NCI-H1092 treated with DMSO at 0.1 percent for 48 hours (cell line): ENCODE data around the gene LYAR.

Experiments
- DNase-seq: peaks from one replicate; lab custom pipeline; 2025; lab: John Stamatoyannopoulos, UW

LYAR gene

GRCh38 chr4:4315461-4316149, 25.7 kb upstream of the LYAR start:
- no peak for DNase-seq

DNA sequence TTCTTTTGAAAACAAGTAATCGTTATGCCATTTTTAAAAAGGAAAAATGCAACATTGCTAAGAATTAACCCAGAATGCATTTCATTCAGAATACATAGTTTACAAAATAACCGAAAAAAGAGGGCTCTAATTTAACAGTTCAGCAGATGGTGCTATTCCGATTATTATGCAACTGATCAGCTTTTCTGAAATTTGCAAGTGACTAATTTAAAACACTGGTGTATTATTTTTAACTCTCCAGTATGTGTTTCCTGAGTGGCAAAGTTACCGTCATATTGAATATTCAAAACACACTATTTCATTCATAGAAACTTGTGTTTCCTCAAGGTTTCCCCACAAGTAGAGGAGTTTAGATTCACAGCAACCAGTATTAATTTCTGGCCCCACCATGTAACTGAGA, 21.2 kb upstream of the LYAR start:
- no peak for DNase-seq

DNA sequence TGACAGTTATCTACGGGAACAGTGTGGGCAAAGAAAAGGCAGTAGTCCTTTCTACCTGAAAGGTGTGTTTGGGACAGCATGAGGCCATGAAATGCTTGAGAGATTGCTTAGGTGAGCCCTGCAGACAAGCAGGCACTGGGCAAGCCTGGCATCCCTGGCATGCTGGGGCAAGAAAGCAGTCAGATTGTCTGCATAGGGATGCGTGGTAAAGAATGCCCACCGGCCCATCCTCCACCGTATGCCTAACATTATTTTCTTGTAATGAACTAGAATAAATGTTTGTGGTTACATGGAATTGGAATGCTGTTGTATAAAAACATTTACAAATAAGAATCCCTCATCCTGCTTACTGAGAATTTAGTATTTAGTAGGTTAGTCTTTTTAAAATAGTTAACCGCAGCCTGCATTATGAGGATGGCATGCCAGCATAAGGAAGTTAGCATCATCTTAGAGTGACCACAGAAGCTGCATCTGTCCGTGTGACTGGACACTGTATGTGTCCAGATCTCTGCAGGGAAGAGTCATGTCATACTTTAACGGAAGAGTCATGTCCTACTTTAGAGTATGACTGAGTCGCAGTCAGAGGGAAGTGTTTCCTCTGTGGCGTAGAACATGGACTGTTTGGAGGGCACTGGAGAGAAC, 19.0 kb upstream of the LYAR start:
- no peak for DNase-seq

DNA sequence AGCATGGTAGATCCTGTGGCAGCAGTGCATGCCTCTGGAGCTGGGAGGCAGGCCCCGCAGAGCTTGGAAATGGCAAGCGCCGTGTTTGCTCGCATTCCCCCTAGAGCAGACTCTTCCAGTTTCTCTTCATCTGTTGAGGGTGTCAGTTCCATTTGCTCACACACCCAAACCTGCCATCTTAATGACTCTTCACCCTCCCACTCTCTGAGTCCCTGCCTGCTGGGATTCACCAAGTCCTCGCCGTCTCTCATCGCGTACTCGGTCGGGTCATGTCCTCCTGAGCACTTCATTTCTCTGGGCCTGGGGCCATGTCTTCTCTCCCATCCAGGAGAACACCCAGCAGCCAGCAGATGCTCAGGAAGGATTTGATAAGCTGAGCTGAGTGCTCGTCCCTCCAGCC, 17.0 kb upstream of the LYAR start:
- no peak for DNase-seq

- no peak for DNase-seq
These were observed 12.5 kb upstream of the LYAR start for GRCh38 chr4:4302416-4302815.

DNA sequence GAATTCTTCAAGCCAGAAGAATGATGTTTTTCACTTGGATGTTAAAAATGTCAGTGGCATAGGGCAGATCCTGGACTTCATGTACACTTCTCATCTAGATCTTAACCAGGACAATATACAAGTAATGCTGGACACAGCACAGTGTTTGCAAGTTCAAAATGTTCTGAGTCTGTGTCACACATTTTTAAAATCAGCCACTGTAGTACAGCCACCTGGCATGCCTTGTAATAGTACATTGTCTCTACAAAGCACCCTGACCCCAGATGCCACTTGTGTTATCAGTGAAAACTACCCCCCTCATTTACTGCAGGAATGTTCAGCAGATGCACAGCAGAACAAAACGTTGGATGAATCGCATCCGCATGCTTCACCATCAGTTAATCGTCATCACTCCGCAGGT, 12.0 kb upstream of the LYAR start:
- DNase-seq, result no peak

- DNase-seq, result no peak
These were observed 9.1 kb upstream of the LYAR start for GRCh38 chr4:4299006-4299405.

DNA sequence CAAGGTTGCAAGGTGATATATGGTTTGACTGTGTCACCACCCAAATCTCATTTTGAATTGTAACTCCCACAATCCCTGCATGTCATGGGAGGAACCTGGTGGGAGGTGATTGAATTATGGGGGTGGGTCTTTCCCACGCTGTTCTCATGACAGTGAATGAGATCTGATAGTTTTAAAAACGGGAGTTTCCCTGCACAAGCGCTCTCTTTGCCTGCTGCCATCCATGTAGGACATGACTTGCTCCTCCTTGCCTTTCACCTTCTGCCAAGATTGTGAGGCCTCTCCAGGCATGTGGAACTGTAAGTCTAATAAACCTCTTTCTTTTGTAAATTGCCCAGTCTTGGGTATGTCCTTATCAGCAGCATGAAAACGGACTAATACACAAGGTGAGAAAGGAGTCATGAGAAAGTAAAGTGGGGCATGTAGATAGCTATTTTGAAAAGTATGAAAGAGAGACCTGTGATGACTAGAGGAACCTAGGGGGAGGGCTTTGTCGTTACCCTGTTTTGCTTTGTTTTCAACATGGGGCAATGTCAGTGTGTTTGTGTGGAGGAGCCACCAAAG, 6.4 kb upstream of the LYAR start:
- DNase-seq, result no peak

DNA sequence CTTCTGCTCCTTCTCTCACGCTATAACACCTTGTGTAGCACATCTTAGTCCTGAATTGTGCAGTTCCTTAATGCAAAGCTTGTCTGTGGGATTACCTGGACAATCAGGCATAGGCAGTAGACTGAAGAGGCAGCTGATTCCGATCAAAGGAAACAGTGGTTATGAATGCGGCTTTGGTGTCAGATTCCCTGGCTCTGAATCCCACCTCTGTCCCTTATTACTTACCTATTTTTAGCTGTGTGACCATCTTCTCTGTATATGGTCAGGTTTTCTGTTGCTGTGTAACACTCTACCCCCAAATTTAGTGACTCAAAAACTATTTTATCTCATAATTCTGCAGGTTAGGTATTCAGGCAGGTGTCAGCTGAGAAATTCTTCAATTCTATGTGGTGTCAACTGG, 3.3 kb upstream of the LYAR start:
- DNase-seq, result no peak

DNA sequence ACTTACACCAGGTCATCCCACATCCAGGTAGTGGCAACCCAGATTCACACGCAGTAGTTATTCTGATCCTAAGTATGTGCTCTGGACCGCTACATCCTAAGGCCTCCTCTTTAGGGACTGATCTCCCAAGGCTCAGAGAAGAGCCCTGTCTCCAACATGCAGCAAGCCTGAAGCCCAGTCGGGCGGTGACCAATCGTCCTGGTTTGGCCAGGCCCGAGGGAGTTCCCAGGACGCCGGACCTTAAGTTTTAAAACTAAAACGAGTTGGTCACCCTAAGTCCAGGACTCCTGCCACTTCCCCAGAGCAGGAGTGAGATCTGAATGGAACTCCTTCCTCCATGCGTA, 385 bp downstream of the LYAR start:
- DNase-seq, result no peak

- no peak for DNase-seq
These were observed 899 bp downstream of the LYAR start for GRCh38 chr4:4289055-4289454.

GRCh38 chr4:4288098-4288497, 1.9 kb downstream of the LYAR start:
- DNase-seq, result no peak

DNA sequence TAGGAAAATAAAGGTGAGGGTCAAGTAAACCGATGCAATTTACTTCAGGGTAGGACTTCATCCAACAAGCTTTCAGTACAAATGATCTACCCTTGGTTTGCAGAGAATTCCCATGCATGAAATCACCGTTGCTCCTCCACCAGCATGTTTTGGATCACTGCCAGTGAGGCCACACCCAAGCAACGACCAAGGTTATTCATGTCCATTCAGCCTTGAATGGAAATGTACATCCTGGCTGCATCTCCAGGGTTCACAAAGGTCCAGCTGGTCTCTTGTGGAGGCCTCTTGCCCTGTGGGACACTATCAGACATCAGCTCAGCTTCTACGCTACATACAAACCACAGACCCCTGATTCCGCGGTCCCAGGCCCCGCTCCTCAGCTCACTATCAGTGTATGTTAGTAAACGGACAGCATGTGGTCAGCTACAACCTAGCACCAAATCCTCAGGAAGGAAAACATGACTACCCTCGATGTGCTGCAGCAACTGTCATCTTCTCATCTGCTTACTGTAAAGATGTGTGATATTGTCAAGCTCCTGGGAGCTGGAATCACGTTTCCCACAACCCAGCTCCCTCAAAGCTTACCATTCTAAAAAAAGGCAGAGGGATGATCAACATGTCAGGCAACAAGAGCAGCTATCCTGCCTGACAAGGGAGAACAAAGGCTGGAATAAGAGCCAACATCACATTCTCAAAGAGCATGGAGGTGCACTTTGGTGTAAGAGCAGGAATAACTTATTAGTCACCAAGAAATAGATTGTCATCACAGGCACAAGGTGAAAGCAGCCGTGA, 4.9 kb downstream of the LYAR start:
- DNase-seq, result no peak

- no peak for DNase-seq
These were observed 8.2 kb downstream of the LYAR start for GRCh38 chr4:4281787-4282186.

DNA sequence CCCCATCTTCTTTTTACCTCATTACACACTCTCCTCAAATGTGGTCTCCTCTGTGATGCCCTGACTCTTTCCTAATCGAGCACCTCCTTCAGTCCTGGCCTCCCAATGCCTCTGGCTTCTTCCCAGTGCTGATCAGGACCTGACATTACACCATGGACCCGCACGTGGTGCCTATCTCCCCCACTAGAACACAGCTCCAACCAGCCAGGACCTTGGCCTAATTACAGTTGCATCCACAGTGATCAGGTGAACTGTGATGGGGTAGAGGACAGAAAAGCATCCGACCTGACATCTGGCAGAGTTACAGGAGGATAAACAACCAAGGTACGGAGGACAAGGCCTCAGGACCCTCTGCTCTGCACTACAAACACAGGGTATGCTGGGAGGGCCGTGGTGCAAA, 12.4 kb downstream of the LYAR start:
- no peak for DNase-seq

DNA sequence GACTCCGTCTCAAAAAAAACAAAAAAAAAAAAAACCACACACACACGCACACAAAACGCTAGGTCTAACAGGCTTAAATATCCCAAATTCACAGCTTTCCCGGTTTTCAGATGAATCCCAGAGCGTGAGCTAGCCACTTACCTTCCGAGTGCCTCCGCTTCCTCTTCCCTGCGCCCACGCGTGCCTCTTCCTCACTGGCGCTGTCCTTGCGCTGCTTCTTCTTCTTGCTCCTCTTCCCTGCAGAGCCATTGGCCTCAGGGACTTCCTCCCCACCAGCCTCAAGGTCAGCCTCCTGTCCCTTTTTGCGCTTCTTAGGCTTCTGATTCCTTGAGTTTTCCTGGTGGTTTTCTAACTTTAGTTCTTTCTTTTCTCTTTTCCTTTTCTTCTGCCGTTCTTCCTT, 15.7 kb downstream of the LYAR start:
- DNase-seq, result no peak

DNA sequence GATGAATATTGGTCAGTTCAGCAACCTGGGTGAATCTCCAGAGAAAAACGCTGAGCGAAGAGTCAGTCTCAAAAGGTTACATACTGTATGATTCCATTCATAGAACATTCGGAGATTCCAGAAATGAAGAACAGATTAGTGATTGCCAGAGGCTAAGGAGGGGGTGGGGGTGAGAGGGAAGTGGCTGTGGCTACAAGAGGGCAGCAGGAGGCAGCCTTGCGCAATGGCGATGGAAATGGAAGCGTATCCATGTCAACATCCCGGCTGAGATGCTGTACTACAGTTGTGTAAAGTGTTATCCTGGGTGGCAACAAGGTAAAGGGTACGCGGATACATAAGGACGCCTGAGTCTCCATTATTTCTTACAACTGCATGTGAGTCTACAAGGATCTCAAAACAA, 18.0 kb downstream of the LYAR start:
- DNase-seq, result no peak

- no peak for DNase-seq
These were observed 19.4 kb downstream of the LYAR start for GRCh38 chr4:4270529-4270928.

- no peak for DNase-seq
These were observed 20.1 kb downstream of the LYAR start for GRCh38 chr4:4269856-4270255.

DNA sequence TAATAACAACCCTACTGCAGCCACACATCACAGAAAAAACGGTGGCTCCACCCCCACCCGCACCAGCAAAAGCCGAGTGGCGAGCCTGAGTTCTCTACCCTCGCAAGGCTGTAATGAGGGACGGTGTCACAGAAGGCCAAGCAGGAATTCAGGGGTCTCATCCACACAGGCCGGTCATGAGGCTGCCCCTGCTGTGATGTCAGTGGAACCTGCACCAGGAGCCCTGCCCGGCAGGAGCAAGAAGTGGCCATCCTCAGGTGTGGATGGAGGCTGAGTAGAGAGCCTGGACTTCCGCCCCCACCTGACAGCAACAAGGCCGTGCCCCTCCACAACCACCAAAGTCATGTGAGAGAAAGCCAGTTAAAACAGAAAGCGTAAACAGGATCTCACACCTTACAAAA, 20.6 kb downstream of the LYAR start:
- no peak for DNase-seq

GRCh38 chr4:4268776-4269175, 21.2 kb downstream of the LYAR start:
- DNase-seq, result no peak

DNA sequence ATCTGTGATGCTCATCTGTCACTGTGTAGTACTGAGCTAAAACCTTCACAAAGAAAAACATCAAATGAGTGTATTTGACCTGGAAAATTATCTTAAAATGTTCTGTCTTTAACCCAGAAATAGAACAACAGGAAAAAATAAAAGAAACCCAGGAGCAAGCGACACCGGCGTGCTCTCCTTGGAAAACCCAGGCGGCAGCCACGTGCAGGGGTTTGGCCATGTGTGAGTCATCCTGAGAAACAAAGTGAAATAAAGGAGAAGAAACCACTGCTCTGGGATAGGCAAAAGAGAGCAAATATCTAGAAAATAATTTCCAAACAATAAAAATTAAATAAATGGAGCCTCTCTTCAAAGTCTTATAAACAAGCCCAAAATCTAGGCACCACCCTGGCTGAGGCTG, 22.0 kb downstream of the LYAR start:
- no peak for DNase-seq

DNA sequence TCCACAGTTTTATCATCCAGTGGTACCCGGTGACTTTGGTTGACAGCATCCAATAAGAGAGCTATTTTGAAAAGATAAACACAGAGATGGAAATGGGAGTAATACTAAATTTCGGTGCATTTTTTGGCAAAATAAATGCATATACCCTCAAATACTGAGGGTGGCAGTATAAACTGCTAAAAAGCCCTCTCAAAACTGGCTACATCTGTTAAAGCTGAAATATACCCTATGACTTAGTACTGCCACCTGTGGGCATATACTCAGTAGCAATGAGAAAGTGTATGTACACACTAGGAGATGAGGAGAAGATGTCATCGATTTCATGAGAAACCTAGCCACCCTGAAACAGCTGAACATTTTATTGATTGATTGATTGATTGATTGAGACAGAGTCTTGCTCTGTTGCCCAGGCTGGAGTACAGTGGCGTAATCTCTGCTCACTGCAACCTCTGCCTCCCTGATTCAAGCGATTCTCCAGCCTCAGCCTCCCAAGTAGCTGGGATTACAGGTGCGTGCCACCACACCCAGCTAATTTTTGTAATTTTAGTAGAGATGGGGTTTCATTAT, 29.7 kb downstream of the LYAR start:
- peak; percentile 43 for DNase-seq
